ENCODE measurements around the gene PTGFRN.

PTGFRN gene

DNA sequence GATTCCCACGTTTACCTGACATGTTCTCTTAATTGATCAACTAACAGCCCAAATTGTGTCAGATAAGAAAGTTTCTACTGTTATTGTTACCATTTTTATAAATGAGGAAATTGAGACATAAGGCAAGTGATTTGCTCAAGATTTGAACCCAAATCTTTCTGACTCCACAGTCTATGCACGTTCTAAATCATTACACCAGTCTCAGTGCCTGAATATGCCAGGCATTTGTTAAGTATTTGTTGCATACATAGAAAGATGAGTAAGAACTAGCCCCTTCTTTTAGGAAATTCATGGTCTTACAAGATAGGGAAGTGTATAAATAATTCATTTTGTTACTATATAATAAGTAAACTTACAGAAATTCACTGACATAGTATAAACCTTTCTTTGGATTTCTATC, 84.7 kb downstream of the PTGFRN start:
- H3K27me3 ChIP-seq (replicated peaks; ENCODE audit: control insufficient read depth, insufficient read depth, low read length): no peaks in the 10 kb centered on the region
- no peak for DNase-seq (ENCODE audit: extremely low read depth, insufficient read length)
- TF ChIP-seq, protein P1, sequence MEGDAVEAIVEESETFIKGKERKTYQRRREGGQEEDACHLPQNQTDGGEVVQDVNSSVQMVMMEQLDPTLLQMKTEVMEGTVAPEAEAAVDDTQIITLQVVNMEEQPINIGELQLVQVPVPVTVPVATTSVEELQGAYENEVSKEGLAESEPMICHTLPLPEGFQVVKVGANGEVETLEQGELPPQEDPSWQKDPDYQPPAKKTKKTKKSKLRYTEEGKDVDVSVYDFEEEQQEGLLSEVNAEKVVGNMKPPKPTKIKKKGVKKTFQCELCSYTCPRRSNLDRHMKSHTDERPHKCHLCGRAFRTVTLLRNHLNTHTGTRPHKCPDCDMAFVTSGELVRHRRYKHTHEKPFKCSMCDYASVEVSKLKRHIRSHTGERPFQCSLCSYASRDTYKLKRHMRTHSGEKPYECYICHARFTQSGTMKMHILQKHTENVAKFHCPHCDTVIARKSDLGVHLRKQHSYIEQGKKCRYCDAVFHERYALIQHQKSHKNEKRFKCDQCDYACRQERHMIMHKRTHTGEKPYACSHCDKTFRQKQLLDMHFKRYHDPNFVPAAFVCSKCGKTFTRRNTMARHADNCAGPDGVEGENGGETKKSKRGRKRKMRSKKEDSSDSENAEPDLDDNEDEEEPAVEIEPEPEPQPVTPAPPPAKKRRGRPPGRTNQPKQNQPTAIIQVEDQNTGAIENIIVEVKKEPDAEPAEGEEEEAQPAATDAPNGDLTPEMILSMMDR (IDR thresholded peaks at IDR 0.05; ENCODE audit: insufficient read depth, low read length, poor library complexity, severe bottlenecking): no peak
- no peaks in the 10 kb centered on the region for H3K36me3 ChIP-seq (ENCODE audit: control insufficient read depth, insufficient read depth, low read length)
- H3K4me3 ChIP-seq (replicated peaks; ENCODE audit: low read depth, low read length): no peak overlapping the region

DNA sequence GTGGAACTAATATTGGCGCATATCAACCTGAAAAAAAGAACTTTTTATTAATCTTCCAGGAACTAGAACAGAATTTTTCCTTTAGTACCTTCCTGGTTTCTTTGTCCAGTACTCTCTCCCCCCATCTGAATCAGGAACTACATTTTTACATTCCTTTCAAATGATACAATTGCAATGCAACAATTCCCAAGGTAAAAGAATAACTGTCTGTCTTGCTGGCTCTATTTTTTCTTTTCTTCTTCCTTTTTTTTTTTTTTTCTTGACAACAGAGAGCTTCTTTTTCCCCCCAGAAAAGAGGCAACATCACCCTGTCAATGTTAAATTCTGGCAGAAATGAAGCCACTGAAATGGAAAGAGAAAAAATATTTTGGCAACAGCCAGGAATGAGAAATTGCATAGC, 87.3 kb downstream of the PTGFRN start:
- no peak for DNase-seq (ENCODE audit: extremely low read depth, insufficient read length)

DNA sequence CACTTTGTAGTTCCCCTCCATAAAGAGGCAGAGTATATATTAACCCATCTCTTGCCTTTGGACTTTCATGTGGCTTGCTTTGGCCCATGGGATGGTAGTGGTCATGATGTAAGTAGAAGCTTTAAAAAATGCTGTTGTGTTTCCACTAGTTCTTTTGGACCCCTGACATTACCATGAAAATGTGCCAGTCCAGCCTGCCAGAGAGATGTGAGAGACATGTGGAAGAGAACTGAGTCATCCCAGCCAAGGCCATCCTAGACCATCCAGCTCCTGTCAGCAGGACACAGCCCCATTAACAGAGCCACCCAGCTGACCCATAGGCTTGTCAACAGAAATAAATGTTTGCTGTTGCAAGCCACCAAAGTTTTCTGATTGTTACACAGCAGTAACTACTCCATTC, 87.9 kb downstream of the PTGFRN start:
- Histone ChIP-seq H3K27me3 (replicated peaks; ENCODE audit: control insufficient read depth, insufficient read depth, low read length) (no peaks in the 10 kb centered on the region), H3K4me3 (replicated peaks; ENCODE audit: low read depth, low read length) (no peak overlapping the region), H3K36me3 (ENCODE audit: control insufficient read depth, insufficient read depth, low read length) (no peaks in the 10 kb centered on the region)
- TF ChIP-seq, protein P1 (IDR thresholded peaks at IDR 0.05; ENCODE audit: insufficient read depth, low read length, poor library complexity, severe bottlenecking): no peak
- DNase-seq (ENCODE audit: extremely low read depth, insufficient read length): no peak

More for the DNA sequence above, 87.3 kb downstream of the PTGFRN start:
- no peak overlapping the region for H3K4me3 ChIP-seq (replicated peaks; ENCODE audit: low read depth, low read length)
- H3K27me3 ChIP-seq (replicated peaks; ENCODE audit: control insufficient read depth, insufficient read depth, low read length): no peaks in the 10 kb centered on the region
- TF ChIP-seq, protein P1 (IDR thresholded peaks at IDR 0.05; ENCODE audit: insufficient read depth, low read length, poor library complexity, severe bottlenecking): no peak
- H3K36me3 ChIP-seq (ENCODE audit: control insufficient read depth, insufficient read depth, low read length): no peaks in the 10 kb centered on the region

- Histone ChIP-seq H3K36me3 (ENCODE audit: control insufficient read depth, insufficient read depth, low read length) (no peaks in the 10 kb centered on the region), H3K4me3 (replicated peaks; ENCODE audit: low read depth, low read length) (no peak overlapping the region), H3K27me3 (replicated peaks; ENCODE audit: control insufficient read depth, insufficient read depth, low read length) (no peaks in the 10 kb centered on the region)
- no peak for DNase-seq (ENCODE audit: extremely low read depth, insufficient read length)
- TF ChIP-seq, protein P1 (IDR thresholded peaks at IDR 0.05; ENCODE audit: insufficient read depth, low read length, poor library complexity, severe bottlenecking): no peak
These were observed 89.9 kb downstream of the PTGFRN start for GRCh38 chr1:116999596-116999995.

- TF ChIP-seq, protein P1 (IDR thresholded peaks at IDR 0.05; ENCODE audit: insufficient read depth, low read length, poor library complexity, severe bottlenecking): no peak
- DNase-seq (ENCODE audit: extremely low read depth, insufficient read length): no peak
- H3K4me3 ChIP-seq (replicated peaks; ENCODE audit: low read depth, low read length): no peak overlapping the region
- H3K27me3 ChIP-seq (replicated peaks; ENCODE audit: control insufficient read depth, insufficient read depth, low read length): no peaks in the 10 kb centered on the region
- H3K36me3 ChIP-seq (ENCODE audit: control insufficient read depth, insufficient read depth, low read length): no peaks in the 10 kb centered on the region
These were observed 90.4 kb downstream of the PTGFRN start for GRCh38 chr1:117000142-117000541.
